A549 (cell line): ENCODE data around the gene CDH2. TPM values are rescaled to one million over a fixed set of nuclear protein-coding genes. Genes with fewer than 3 reads are reported as not detected.

Source experiments
- ATAC-seq, 2 experiments: fragments of 200-7000 bp in 1 of 2; fragments of >200 bp in 1 of 2; cut with Nextera tagmentation in 1 of 2; cut with Tn5 transposase in 1 of 2; 3 replicates each; pipeline versions ENCODE4 v1.8.0 to v1.9.1; 2018 to 2020; ENCODE audit warnings: mild to moderate bottlenecking in 1 of 2, moderate library complexity in 1 of 2
- CTCF ChIA-PET: fragments of 300-600 bp; sonication (Branson Sonifier 250); formaldehyde crosslinking; extraction: SDS; loops from one replicate; lab custom pipeline; 2021; ENCODE audit warnings: antibody characterized with exemption, inconsistent platforms; lab: Yijun Ruan, JAX
- POLR2A ChIA-PET: fragments of 350-600 bp; formaldehyde crosslinking; extraction: SDS; loops from one replicate; lab custom pipeline; 2021; ENCODE audit warnings: antibody characterized with exemption, inconsistent platforms; lab: Yijun Ruan, JAX
- DNase-seq, 2 experiments: peaks; one replicate each; pipeline versions ENCODE4 v3.0.0 to v3.0.0-alpha.2; 2011 to 2016; ENCODE audit warnings: low read depth in 1 of 2, low spot score in 1 of 2
- FAIRE-seq: peaks from 2 replicates; lab custom pipeline; 2011; peaks lifted over from hg19 to GRCh38; lab: Jason Lieb, UNC
- H3K27ac ChIP-seq, 2 experiments: fragments of >200 bp; sonication (Bioruptor Twin); formaldehyde crosslinking; 3 replicates each; pipeline ENCODE4 v1.5.1; 2016 to 2017
- H3K4me1 ChIP-seq: fragments of >200 bp; sonication (Bioruptor Twin); formaldehyde crosslinking; 3 replicates; pipeline ENCODE4 v1.6.1; 2016
- H3K4me2 ChIP-seq: fragments of >200 bp; sonication (Bioruptor Twin); formaldehyde crosslinking; 3 replicates; pipeline ENCODE4 v1.6.1; 2016
- H3K4me3 ChIP-seq: fragments of >200 bp; sonication (Bioruptor Twin); formaldehyde crosslinking; 3 replicates; pipeline ENCODE4 v1.5.1; 2016
- H3K9me3 ChIP-seq: fragments of >200 bp; sonication (Bioruptor Twin); formaldehyde crosslinking; 3 replicates; pipeline ENCODE4 v1.6.1; 2016
- BHLHE40 ChIP-seq: IDR thresholded peaks from 2 replicates; pipeline ENCODE4 v1.6.1; 2012; ENCODE audit warnings: low read depth, low read length, inconsistent platforms
- CBX2 ChIP-seq: fragments of 200-600 bp; sonication (generic); IDR thresholded peaks from 2 replicates; pipeline ENCODE4 v1.6.1; 2016; ENCODE audit warnings: low read depth, mild to moderate bottlenecking, borderline replicate concordance
- CBX8 ChIP-seq: fragments of 200-600 bp; sonication (generic); IDR thresholded peaks from 2 replicates; pipeline ENCODE4 v1.6.1; 2016
- CEBPB ChIP-seq, 2 experiments: fragments of >200 bp in 1 of 2; sonication (Bioruptor Twin) in 1 of 2; formaldehyde crosslinking in 1 of 2; IDR thresholded peaks; 2 replicates each; pipeline ENCODE4 v1.6.1; 2012 to 2016
- CHD4 ChIP-seq: fragments of 200-600 bp; sonication (generic); IDR thresholded peaks from 2 replicates; pipeline ENCODE4 v1.6.1; 2016; ENCODE audit warnings: antibody characterized with exemption, mild to moderate bottlenecking, borderline replicate concordance
- EP300 ChIP-seq, 2 experiments: fragments of >200 bp; sonication (Bioruptor Twin); formaldehyde crosslinking; IDR thresholded peaks; 2 replicates in 1 of 2; 3 replicates in 1 of 2; pipeline ENCODE4 v1.6.1; 2016 to 2017
- ESRRA ChIP-seq: fragments of 150-350 bp; IDR thresholded peaks from 2 replicates; pipeline ENCODE4 v1.6.1; 2014; ENCODE audit warnings: mild to moderate bottlenecking, low read length, borderline replicate concordance
- FOSB ChIP-seq: fragments of 250-450 bp; sonication (Bioruptor Pico); IDR thresholded peaks from 2 replicates; pipeline ENCODE4 v1.5.0; 2020; ENCODE audit warnings: mild to moderate bottlenecking, moderate library complexity
- FOXS1 ChIP-seq: fragments of 250-450 bp; sonication (Bioruptor Pico); IDR thresholded peaks from 2 replicates; pipeline ENCODE4 v1.5.0; 2020; ENCODE audit warnings: mild to moderate bottlenecking, moderate library complexity
- GATA3 ChIP-seq: IDR thresholded peaks from 2 replicates; pipeline ENCODE4 v1.6.1; 2012; ENCODE audit warnings: borderline replicate concordance
- HEYL ChIP-seq: fragments of 250-450 bp; sonication (Bioruptor Pico); IDR thresholded peaks from 2 replicates; pipeline ENCODE4 v1.8.0; 2021; ENCODE audit warnings: mild to moderate bottlenecking, moderate library complexity
- HOXB13 ChIP-seq: fragments of 250-450 bp; sonication (Bioruptor Pico); IDR thresholded peaks from 2 replicates; pipeline ENCODE4 v1.5.0; 2020; ENCODE audit warnings: low read depth, mild to moderate bottlenecking, moderate library complexity
- JUN ChIP-seq, 2 experiments: fragments of >200 bp; sonication (Bioruptor Twin); formaldehyde crosslinking; IDR thresholded peaks; 2 replicates in 1 of 2; 3 replicates in 1 of 2; pipeline ENCODE4 v1.6.1; 2016 to 2017
- KDM5A ChIP-seq: fragments of 200-600 bp; sonication (generic); IDR thresholded peaks from 2 replicates; pipeline ENCODE4 v1.6.1; 2016; ENCODE audit warnings: antibody characterized with exemption, mild to moderate bottlenecking
- MAZ ChIP-seq: fragments of 150-350 bp; IDR thresholded peaks from 2 replicates; pipeline ENCODE4 v1.6.1; 2014; ENCODE audit warnings: antibody characterized with exemption, low read depth, low read length, borderline replicate concordance
- NPAS2 ChIP-seq: fragments of 250-450 bp; sonication (Bioruptor Pico); IDR thresholded peaks from 2 replicates; pipeline ENCODE4 v1.8.0; 2022; ENCODE audit warnings: mild to moderate bottlenecking, moderate library complexity, borderline replicate concordance
- PHF8 ChIP-seq: fragments of 200-600 bp; sonication (generic); IDR thresholded peaks from 2 replicates; pipeline ENCODE4 v1.6.1; 2016; ENCODE audit warnings: low read depth, mild to moderate bottlenecking, antibody characterized with exemption, moderate library complexity, borderline replicate concordance
- POLR2A ChIP-seq: IDR thresholded peaks from 2 replicates; pipeline ENCODE4 v1.6.1; 2012; ENCODE audit warnings: mild to moderate bottlenecking, low read length
- POLR2AphosphoS2 ChIP-seq: conservative IDR thresholded peaks from 2 replicates; pipeline ENCODE4 v1.6.1; 2012; ENCODE audit warnings: low read length, improper control_type of control experiment, inconsistent platforms
- RARB ChIP-seq: fragments of 250-450 bp; sonication (Bioruptor Pico); IDR thresholded peaks from 2 replicates; pipeline ENCODE4 v1.8.0; 2021; ENCODE audit warnings: mild to moderate bottlenecking, moderate library complexity
- RFX5 ChIP-seq: fragments of 450-650 bp; IDR thresholded peaks from 2 replicates; pipeline ENCODE4 v1.7.1; 2014; ENCODE audit warnings: antibody characterized with exemption, mild to moderate bottlenecking, moderate library complexity
- SREBF2 ChIP-seq: fragments of 450-650 bp; IDR thresholded peaks from 2 replicates; pipeline ENCODE4 v1.6.1; 2014; ENCODE audit warnings: mild to moderate bottlenecking, moderate library complexity
- ZNF302 ChIP-seq: fragments of 250-450 bp; sonication (Bioruptor Pico); IDR thresholded peaks from 2 replicates; pipeline ENCODE4 v1.9.0; 2021; ENCODE audit warnings: inconsistent platforms, mild to moderate bottlenecking, moderate library complexity
- WGBS: methylation state at CpG from one replicate; pipeline ENCODE4 v1.1.6; 2017; ENCODE audit errors: missing lambda C conversion rate; 5-methylcytosine and 5-hydroxymethylcytosine counted together
- polyA plus RNA-seq, 4 experiments: library from polyadenylated mRNA; depleted of rRNA in 3 of 4; stranded (reverse); fragments of >200 nt; fragmentation: RNase III in 1 of 4; extraction: RNeasy Plus Mini Kit Qiagen cat#74134 plus additional on column Dnase treatment in 1 of 4; gene quantifications; 2 replicates in 3 of 4; 3 replicates in 1 of 4; pipeline ENCODE4 v1.2.3, GENCODE V29; 2011 to 2017
- TF ChIP-seq, protein P1 (sequence below): fragments of >200 bp; sonication (Bioruptor Twin); formaldehyde crosslinking; IDR thresholded peaks from 3 replicates; pipeline ENCODE4 v1.5.1; 2016
- TF ChIP-seq, protein P2 (sequence below): fragments of >200 bp; sonication (Bioruptor Twin); formaldehyde crosslinking; IDR thresholded peaks from 2 replicates; pipeline ENCODE4 v1.6.1; 2016
- TF ChIP-seq, protein P3 (sequence below): fragments of 200-600 bp; sonication (generic); IDR thresholded peaks from 2 replicates; pipeline ENCODE4 v1.6.1; 2016; ENCODE audit warnings: antibody characterized with exemption, mild to moderate bottlenecking, moderate library complexity
- TF ChIP-seq, protein P4 (sequence below): fragments of >200 bp; sonication (Bioruptor Twin); formaldehyde crosslinking; IDR thresholded peaks from 3 replicates; pipeline ENCODE4 v1.6.1; 2016

CDH2 gene
- polyA plus RNA-seq, 2 of the 4 experiments (the other 2 are of a cell fraction) = 54.0 to 71.9 TPM

DNA sequence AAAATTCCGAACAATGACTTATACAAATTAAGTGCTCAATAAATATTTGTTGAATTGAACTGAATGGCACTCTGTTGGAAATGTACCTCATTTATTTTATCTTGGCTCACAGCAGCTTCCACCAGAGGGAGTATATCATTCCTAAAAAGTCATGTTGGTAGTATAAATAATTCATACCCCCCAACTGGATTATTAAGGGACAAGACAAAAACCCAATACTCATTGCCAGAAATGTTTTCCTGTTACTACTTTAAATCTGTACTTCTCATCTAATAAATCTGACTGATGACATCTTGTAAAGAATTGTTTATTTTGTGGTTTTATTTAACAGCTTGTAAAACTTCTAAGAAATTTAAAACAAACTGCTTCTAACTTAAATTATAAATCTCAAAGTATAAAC, 163.9 kb downstream of the CDH2 start (continued):
- TF ChIP-seq, protein P1, sequence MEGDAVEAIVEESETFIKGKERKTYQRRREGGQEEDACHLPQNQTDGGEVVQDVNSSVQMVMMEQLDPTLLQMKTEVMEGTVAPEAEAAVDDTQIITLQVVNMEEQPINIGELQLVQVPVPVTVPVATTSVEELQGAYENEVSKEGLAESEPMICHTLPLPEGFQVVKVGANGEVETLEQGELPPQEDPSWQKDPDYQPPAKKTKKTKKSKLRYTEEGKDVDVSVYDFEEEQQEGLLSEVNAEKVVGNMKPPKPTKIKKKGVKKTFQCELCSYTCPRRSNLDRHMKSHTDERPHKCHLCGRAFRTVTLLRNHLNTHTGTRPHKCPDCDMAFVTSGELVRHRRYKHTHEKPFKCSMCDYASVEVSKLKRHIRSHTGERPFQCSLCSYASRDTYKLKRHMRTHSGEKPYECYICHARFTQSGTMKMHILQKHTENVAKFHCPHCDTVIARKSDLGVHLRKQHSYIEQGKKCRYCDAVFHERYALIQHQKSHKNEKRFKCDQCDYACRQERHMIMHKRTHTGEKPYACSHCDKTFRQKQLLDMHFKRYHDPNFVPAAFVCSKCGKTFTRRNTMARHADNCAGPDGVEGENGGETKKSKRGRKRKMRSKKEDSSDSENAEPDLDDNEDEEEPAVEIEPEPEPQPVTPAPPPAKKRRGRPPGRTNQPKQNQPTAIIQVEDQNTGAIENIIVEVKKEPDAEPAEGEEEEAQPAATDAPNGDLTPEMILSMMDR = peak; percentile 48; the same call in 2 of the 3 replicates
- TF ChIP-seq FOSB (CRISPR knock-in tag) = no peak

DNA sequence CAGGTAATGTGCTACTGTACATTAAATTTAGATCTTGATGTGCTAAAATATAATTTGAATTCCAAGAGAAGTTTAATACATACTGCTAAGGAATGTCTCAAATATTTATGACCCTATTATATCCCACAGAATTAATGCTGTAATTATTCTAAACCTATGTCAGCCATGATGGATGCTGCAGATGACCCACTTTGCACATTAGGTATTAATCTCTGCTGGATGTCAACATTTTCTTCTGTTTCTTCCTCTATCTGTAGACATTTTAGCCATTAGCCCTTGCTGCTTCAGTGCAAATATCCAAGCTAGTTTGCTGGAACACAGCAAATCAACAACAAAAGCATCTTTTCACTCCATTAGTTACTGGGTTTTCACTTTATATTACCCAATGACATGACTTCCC, 164.6 kb downstream of the CDH2 start:
- TF ChIP-seq BHLHE40 (no peak), GATA3 (no peak)
- TF ChIP-seq, all 56 proteins: peak for 0
- ATAC-seq (no peak), DNase-seq (no peak), FAIRE-seq (no peak)
- Histone ChIP-seq H3K4me3 (no peak overlapping the region), H3K27ac (no peak overlapping the region), H3K9me3 (no peaks in the 10 kb centered on the region), H3K4me1 (peaks cover 52% of the 10 kb centered on the region), H3K4me2 (no peak overlapping the region)
- CTCF ChIA-PET = interaction anchor here (1.1 kb wide), 1 partner anchor 12 kb away, joined by 3 read pairs; no protein-coding TSS in a partner anchor
- POLR2A ChIA-PET = no interaction called here

DNA sequence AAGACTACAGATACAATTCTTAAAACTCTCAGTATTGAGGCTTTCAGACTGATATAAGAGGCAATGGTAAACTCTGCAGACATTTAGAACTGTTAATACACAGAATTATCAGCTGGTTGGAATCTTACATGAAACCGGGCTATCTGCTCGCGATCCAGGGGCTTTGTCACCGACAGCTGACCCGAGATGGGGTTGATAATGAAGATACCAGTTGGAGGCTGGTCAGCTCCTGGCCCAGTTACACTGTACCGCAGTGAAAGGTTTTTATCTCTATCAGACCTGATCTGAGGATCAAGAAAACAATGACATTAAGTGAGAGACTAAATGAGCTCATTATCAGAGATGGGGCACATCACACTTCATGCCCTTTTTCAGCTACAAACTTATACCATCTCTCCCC, 167.3 kb downstream of the CDH2 start:
- Histone ChIP-seq H3K4me2 (no peak overlapping the region), H3K9me3 (no peaks in the 10 kb centered on the region), H3K27ac (no peak overlapping the region), H3K4me1 (peaks cover 37% of the 10 kb centered on the region), H3K4me3 (no peak overlapping the region)
- DNase-seq (no peak), ATAC-seq (no peak), FAIRE-seq (no peak)
- ChIA-PET CTCF (no interaction called here), POLR2A (no interaction called here)
- 93% methylated on average over 6 of the region's 6 CpGs for WGBS
- TF ChIP-seq, protein P2, sequence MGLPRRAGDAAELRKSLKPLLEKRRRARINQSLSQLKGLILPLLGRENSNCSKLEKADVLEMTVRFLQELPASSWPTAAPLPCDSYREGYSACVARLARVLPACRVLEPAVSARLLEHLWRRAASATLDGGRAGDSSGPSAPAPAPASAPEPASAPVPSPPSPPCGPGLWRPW = no peak
- no peak for TF ChIP-seq HOXB13 (CRISPR knock-in tag)
- TF ChIP-seq KDM5A = no peak
- TF ChIP-seq POLR2AphosphoS2 = no peak
- TF ChIP-seq, protein P3, sequence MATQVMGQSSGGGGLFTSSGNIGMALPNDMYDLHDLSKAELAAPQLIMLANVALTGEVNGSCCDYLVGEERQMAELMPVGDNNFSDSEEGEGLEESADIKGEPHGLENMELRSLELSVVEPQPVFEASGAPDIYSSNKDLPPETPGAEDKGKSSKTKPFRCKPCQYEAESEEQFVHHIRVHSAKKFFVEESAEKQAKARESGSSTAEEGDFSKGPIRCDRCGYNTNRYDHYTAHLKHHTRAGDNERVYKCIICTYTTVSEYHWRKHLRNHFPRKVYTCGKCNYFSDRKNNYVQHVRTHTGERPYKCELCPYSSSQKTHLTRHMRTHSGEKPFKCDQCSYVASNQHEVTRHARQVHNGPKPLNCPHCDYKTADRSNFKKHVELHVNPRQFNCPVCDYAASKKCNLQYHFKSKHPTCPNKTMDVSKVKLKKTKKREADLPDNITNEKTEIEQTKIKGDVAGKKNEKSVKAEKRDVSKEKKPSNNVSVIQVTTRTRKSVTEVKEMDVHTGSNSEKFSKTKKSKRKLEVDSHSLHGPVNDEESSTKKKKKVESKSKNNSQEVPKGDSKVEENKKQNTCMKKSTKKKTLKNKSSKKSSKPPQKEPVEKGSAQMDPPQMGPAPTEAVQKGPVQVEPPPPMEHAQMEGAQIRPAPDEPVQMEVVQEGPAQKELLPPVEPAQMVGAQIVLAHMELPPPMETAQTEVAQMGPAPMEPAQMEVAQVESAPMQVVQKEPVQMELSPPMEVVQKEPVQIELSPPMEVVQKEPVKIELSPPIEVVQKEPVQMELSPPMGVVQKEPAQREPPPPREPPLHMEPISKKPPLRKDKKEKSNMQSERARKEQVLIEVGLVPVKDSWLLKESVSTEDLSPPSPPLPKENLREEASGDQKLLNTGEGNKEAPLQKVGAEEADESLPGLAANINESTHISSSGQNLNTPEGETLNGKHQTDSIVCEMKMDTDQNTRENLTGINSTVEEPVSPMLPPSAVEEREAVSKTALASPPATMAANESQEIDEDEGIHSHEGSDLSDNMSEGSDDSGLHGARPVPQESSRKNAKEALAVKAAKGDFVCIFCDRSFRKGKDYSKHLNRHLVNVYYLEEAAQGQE = no peak
- TF ChIP-seq FOSB (CRISPR knock-in tag) = no peak

DNA sequence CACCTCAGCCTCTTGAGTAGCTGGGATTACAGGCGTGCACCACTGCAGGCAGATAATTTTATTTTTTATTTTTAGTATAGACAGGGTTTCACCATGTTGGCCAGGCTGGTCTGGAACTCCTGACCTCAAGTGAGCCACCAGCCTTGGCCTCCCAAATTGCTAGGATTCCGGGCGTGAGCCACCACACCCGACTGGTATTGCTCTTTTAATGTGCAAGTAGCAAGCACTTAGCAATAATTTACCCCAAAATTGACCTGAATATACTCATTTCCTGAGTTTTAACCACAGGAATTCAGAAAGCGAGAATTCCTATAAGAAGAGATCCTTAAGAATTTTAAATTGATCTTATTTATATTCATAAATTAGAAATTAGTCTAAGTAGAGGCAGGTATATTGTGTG, 169.1 kb downstream of the CDH2 start:
- POLR2A ChIA-PET = no interaction called here
- H3K9me3 ChIP-seq = no peaks in the 10 kb centered on the region
- TF ChIP-seq ESRRA (no peak), NPAS2 (CRISPR knock-in tag) (no peak), CBX2 (no peak), BHLHE40 (no peak), SREBF2 (no peak), RFX5 (no peak), FOXS1 (CRISPR knock-in tag) (no peak), HOXB13 (CRISPR knock-in tag) (no peak), JUN (IDR thresholded peaks at IDR 0.05) (no peak), ZNF302 (CRISPR knock-in tag) (no peak), CEBPB (IDR thresholded peaks at IDR 0.05) (no peak), EP300 (IDR thresholded peaks at IDR 0.05) (no peak), POLR2A (no peak), CBX8 (no peak), CHD4 (no peak), PHF8 (no peak), RARB (no peak), MAZ (no peak), HEYL (CRISPR knock-in tag) (no peak)
- TF ChIP-seq, protein P4, sequence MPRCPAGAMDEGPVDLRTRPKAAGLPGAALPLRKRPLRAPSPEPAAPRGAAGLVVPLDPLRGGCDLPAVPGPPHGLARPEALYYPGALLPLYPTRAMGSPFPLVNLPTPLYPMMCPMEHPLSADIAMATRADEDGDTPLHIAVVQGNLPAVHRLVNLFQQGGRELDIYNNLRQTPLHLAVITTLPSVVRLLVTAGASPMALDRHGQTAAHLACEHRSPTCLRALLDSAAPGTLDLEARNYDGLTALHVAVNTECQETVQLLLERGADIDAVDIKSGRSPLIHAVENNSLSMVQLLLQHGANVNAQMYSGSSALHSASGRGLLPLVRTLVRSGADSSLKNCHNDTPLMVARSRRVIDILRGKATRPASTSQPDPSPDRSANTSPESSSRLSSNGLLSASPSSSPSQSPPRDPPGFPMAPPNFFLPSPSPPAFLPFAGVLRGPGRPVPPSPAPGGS = no peak
- no peak overlapping the region for H3K4me3 ChIP-seq
- FAIRE-seq (no peak), ATAC-seq (no peak), DNase-seq (no peak)
- CTCF ChIA-PET = no interaction called here
- H3K27ac ChIP-seq = no peak overlapping the region
- H3K4me1 ChIP-seq = peaks cover 21% of the 10 kb centered on the region; the same call in 2 of the 3 replicates
- 84% methylated on average over 5 of the region's 5 CpGs for WGBS
- H3K4me2 ChIP-seq = no peak overlapping the region
